ACHN (cell line): ENCODE results near the gene SLC38A10.
A peak's percentile ranks its signal among the peaks of the same experiment; 100 is the strongest.

Source experiments
- DNase-seq: peaks from one replicate; pipeline ENCODE4 v3.0.0-alpha.2; 2015
- in situ Hi-C: cut with HindIII; loops from 2 replicates; pipeline ENCODE4 v1.10.0; 2017; ENCODE audit warnings: low sequenced_read_pairs, low pct_ligation_motif_present, low pct_unique_long_range_greater_than_20kb

The SLC38A10 gene

DNA sequence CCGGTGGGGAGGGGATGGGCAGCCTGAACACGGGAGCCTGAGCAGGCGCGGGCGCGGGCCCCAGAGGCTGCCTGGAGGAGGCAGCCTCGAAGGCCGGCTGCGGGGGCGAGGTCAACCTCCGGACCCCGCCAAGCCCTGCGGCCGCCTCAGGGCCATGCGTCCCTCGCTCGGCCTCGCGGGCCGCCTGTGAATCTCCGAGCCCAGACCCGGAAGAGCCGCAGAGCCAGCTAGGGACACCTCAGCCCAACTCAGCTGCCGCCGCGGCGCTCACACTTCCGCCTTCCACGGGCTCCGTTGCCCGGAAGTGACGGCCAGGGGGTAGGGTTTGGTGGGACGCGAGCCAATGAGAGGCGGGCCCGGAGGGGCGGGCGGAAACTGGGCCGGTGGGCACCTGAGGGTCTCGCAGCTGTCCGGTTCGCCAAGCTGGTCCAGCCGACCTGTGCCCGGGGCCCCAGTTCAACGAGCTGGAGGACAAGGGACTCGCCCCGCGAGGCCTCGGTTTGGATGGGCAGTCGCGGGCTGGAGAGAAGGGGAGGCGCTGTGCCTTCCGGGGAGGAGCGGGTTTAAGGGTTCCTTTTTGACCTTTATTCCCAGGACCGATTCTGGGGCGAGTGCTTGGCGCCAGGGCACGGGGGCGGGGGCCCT is at the start of gene SLC38A10:
Gene SLC38A10, minus strand, starts transcription at position 277 of the 645 bp plus-strand sequence. CDS start 386 bp downstream, outside the sequence.
- in situ Hi-C loops, result no loop called here
- peak; percentile 91 for DNase-seq

GRCh38 chr17:81342269-81343070 is 47.4 kb upstream of the SLC38A10 start:
- DNase-seq, result no peak
- in situ Hi-C loops, result no loop called here

GRCh38 chr17:81341516-81342268 is 46.6 kb upstream of the SLC38A10 start:
- DNase-seq, result no peak
- in situ Hi-C loops, result no loop called here

DNA sequence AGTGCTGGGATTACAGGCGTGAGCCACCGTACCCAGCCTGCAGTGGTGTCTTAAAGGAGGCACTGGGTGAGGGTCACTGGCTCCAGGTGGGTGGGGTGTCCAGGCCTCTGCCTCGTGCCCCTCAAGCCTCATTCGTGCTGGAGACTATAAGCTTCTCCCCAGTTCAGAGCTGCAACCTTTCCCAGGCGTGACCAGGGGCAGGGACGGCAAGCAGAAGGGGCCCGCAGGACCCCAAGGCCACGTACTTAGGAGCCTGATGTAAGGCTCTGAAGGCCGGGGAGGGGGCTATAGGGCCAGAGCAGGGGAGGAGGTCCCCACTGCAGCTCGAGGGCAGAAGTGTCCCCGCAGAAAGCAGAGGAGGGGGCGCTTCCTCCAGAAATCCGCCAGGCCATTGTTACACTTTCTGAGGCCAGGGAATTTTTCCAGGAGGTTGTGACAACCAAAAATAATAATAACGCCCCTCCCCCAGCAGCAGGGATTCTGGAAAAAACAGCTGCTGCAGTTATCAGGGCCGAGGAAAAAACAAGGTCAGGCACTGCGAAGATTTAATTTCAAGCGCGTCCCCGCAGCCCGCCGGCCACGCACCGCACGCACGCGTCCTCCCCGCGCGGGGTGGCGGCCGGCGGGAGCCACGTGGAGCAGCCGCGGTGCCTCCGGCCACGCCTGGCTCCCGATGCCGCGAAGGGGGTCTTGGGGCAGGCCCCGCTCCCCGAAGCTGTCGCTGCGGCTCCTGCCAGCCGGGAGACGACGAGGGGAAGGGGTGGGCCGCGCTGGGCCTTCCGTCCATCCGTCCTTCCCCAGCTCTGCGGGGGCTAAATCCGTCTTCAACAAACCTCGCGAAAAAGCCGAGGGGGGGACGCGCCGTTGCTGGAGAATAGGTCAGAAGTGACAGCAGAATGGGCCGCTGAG is 45.8 kb upstream of the SLC38A10 start:
- DNase-seq, result no peak
- in situ Hi-C loops, result no loop called here

DNA sequence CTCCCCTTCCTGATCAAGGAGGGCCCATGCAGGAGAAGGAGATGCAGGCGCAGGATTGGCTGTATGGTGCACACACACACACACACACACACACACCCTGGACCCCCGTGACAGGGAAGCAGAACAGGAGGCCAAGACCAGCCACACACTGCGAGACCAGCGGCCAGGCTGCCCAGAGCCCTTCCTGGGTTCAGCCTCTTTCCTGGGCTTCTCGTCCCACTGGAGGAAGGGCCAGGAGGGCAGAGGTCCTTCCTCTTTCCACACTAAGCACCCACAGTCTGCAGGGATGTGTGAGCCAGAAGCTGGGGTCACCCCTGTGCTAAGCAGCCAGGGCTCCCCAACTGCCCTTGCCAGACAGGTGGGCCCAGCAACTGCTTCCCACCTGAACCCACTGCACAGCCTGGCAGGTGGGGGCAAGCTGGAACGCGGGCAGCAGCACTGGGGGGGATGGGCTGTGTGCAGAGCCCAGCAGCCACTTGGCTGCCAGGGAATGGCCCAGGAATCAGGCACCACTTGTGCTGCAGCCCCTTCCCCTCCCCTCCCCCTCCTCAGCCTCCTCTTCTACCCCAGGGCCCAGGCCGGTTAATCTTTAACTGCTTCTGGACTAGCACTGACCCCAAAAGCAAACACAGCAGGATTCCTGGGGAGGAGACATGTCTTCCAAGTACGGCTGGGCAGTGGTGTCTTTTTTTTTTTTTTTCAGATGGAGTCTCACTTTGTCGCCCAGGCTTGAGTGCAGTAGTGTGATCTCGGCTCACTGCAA is 44.6 kb upstream of the SLC38A10 start:
- in situ Hi-C loops, result no loop called here
- DNase-seq, result peak; percentile 60

- DNase-seq, result no peak
- in situ Hi-C loops, result no loop called here
Observed at GRCh38 chr17:81339191-81339533, 44.1 kb upstream of the SLC38A10 start.

- in situ Hi-C loops, result no loop called here
- no peak for DNase-seq
Observed at GRCh38 chr17:81338274-81339190, 43.4 kb upstream of the SLC38A10 start.

GRCh38 chr17:81337476-81337879 is 42.4 kb upstream of the SLC38A10 start:
- no peak for DNase-seq
- in situ Hi-C loops, result no loop called here

DNA sequence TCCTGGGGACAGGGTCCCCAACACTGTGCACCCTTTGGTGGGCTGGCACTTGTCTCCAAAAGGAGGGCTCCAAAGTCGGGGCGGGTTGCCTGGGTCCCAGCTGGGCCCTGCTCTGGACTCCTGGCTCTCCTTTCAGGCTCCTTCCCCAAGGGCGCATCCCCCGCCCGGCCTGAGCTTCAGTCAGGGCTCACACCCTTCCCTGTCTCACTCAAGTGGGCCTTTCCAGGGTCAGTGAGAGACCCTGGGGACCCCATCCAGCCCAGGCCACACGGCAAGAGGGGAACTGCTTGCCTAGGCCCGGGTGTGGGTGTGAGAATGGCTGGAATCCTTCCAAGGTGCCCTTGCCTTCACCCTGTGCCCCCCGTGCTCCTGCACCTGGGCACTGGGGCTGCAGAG is 41.8 kb upstream of the SLC38A10 start:
- in situ Hi-C loops, result no loop called here
- no peak for DNase-seq

DNA sequence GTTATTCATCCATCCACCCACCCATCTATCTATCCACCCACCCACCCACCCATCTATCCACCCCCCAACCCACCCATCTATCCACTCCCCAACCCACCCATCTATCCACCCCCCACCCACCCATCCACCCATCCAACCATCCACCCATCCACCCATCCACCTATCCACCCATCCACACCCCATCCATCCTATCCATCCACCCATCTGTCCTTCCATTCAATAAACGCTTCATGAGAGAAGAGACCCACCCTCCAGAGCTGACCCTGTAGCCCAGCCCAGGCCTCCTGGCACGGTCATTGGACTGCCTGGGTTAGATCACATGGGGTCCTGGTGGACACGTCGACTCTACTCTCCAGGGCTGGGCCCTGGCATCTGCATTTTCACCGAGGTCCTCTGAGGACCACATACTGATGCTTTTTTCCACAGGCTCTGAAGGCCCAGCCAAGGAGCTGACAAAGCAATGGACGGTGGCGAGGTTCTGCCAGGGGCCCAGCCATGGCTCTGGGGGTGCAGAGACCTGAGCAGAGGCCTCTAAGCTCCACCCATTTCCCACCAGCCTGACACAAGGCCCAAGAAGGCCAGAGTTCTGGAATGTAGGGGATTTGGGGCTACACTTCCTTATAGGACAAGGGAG is 41.3 kb upstream of the SLC38A10 start:
- DNase-seq, result no peak
- in situ Hi-C loops, result no loop called here

- in situ Hi-C loops, result no loop called here
- no peak for DNase-seq
Observed at GRCh38 chr17:81335773-81336157, 40.7 kb upstream of the SLC38A10 start.

- in situ Hi-C loops, result no loop called here
Observed at GRCh38 chr17:81334987-81335772, 40.1 kb upstream of the SLC38A10 start.

GRCh38 chr17:81334391-81334901 is 39.3 kb upstream of the SLC38A10 start:
- DNase-seq, result no peak
- in situ Hi-C loops, result no loop called here

More at GRCh38 chr17:81334987-81335772, 40.1 kb upstream of the SLC38A10 start:
- no peak for DNase-seq

DNA sequence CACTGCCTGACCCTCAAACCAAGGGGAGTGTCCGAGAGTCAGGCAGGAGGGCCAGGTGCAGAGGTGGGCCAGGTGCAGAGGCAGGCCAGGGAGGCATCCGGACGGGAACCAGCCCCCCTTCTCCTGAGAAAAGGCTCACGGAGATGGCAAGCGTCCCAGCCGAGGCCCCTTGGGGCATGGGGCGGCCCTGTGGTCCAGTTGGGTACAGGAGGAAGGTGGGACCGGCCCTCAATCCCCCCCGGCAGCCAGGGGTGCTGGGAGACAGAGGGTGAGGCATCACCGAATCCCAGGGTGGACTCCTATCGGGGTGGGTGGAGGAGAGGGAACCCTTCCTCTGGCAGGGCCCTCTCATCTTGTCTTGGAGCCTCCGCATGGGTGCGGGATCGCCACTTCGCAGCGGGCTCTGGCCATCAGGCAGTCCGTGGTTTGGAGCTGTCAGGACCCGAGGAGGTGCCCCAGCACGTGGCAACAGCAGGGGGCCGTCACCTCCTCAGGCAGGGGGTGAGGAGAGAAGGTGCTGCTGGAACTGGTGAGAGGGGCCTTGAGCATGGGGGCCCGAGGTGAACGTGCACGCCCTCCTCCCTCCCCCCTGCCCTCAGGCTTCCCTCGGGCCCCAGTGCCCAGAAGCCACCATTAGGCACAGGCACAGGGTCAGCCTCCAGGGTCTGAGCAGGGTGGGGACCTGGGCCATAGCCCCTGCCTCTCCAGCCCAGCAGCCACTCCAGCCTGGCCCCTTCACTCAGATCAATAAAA is 38.7 kb upstream of the SLC38A10 start:
- in situ Hi-C loops, result no loop called here
- DNase-seq, result no peak

- in situ Hi-C loops, result no loop called here
- DNase-seq, result no peak
Observed at GRCh38 chr17:81332914-81333528, 37.9 kb upstream of the SLC38A10 start.
